Measurements from ENCODE around the gene RIMKLA.

The RIMKLA gene

DNA sequence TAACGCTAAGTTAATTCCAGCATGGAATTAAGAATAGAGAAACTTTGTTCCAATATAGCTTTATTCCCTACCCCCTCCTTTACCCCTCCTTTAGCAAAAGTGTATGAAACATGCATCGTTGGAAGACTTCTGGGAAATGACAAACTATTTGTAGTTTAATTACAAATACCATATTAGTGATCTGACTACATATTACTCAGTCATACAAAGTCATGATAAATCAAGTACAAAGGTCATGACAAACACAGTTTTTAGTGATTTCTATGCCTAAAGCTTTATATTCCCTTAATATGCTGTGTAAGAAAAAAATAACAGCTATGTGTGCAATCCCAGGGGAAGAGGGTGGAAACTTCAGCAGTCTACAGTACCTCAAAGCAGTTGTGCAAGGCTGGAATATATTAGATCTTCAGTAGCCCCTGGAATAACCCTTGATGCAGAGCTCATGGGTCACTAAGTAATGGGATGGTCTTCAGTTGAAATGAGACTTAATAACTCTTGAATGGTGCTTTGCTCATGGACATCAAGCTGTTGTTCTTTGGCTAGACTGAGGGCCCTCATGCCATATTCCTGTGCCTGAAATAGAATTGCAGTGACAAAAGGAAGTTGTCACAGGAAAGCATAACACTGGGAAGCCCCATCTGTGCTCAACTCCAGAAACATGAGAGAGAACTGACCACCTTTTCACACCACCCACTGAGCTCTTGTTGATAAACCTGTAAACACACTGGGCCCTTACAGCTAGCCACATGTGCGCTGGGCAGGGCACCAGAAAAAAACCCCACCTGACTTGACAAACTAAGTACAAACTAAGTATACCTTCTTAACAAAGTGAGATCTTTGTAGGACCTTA is 49.9 kb downstream of the RIMKLA start:
- DNase-seq = no peak

- DNase-seq = no peak
Observed at GRCh38 chr1:42431514-42431913, 50.9 kb downstream of the RIMKLA start.

GRCh38 chr1:42432714-42433113 is 52.1 kb downstream of the RIMKLA start:
- DNase-seq = no peak

DNA sequence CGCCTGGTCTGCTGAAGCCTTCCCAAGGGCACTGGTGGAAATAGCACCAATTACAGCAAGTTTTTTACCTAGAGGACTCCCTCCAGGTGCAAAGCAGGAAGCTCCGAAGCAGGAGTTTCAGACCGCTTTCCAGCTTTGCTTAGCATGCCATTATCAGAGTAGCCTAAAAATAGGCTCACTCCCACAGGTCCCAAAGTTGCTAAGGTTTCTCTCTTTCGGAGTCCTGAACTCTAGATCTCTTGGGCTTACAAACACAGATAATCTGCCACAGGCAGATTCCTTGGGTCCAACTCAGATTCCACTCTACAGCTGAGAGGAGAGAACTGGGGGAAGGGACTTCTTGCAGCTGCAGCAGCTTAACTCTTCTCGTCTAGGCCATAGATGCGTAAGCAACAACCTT is 52.8 kb downstream of the RIMKLA start:
- DNase-seq = no peak

DNA sequence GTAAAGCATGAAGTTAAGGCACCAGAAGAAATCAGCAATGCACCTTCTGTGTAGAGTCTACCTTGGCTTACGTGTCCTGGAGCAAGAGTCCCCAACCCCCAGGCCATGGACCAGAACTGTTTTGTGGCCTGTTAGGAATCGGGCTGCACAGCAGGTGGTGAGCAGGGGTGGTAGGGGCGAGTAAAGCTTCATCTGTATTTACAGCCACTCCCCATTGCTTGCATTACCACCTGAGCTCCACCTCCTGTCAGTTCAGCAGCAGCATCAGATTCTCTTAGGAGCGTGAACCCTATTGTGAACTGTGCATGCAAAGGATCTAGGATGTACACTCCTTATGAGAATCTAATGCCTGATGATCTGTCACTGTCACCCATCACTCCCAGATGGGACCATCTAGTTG is 53.7 kb downstream of the RIMKLA start:
- DNase-seq = no peak

DNA sequence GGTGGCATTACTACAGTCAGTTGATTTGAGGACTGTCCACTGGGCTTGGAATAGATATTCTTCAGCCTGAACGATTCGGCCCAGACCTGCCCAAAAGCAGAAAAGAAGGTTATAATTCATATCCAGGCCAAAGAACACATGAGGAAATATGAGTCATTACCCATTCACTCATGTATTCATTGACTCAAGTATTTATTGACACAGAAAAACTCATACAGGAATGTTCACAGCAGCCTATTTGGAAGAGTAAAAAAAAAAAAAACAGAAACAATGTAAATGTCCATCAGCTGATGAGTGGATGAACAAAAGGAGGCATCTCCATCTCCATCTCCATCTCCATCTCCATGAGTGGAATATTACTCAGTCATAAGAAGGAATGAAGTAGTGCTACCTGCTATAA is 59.3 kb downstream of the RIMKLA start:
- DNase-seq = no peak

DNA sequence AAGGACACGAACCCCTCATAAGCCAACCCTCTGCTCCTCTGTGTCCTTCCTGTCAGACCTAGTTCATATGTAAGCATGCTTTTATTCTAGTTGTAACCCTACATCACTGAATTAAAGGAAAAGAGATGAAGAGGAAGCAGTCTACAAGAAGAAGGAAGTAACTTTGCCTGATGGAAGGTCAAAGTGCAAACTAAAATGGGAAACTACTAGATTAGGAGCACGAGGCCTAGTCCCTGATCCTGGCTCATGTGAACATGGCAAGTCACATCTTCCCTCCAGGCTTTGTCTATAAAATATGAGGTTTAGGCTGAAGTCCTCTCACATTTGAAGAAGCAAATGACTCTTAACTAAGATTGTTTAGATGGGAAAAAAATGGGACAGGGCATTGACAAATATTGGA is 62.1 kb downstream of the RIMKLA start:
- DNase-seq = no peak

DNA sequence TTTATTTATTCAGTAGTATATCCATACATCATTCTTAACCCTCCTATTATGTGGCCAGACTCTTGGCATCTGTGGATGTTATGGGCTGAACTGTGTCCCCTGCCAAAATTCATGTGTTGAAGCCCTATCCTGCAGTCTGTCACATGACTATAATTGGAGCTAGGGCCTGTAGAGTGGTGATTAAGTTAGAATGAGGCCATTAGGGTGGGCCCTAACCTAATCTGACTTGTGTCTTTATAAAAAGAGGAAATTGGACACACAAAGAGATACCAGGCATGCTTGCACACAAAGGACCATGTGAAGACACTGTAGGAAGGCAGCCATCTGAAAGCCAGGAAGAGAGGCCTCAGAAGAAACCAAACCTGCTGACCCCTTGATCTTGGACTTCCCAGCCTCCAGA is 68.7 kb downstream of the RIMKLA start:
- no peak for DNase-seq

- no peak for DNase-seq
Observed at GRCh38 chr1:42450061-42450460, 69.5 kb downstream of the RIMKLA start.

- no peak for DNase-seq
Observed at GRCh38 chr1:42453386-42453785, 72.8 kb downstream of the RIMKLA start.

- no peak for DNase-seq
Observed at GRCh38 chr1:42454403-42454802, 73.8 kb downstream of the RIMKLA start.

DNA sequence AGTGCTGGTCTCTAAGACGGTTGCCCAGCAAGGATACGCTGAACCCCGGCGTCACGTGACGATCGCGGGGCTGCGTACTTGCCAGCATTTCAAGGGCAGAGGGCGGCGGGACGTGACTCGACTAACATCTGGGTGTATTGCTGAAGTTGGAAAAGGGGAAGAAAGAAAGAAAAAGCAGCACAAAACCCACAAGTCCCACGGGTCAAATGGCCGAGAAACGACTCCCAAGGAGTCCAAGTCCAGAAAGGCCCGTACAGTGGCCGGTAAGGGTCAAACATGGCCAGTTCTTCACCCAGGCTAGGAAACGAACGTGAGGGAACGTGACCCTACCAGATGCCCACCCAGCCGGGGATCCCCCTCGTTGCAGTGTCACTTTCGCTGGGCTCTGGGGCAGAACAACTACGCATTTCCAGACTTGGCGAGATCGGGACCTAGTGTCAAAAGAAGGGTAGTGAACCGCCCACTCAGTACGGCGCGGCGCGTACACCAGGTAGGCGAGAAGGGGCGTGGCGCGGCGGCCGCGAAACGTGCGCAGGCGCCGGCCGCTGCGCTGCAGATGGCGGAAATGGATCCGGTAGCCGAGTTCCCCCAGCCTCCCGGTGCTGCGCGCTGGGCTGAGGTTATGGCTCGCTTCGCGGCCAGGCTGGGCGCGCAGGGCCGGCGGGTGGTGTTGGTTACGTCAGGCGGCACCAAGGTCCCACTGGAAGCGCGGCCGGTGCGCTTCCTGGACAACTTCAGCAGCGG is 75.6 kb downstream of the RIMKLA start, which contains the start of the genes PPCS and ZMYND12:
PPCS (plus strand) TSS at position 534 of the 744 bp plus-strand sequence; CDS start at position 557, 23 bp downstream.
ZMYND12 (minus strand) TSS at position 13 of the 744 bp plus-strand sequence. CDS start 25 bp downstream, outside the sequence.
- DNase-seq = peak; percentile 83

GRCh38 chr1:42456754-42457089 is 76.1 kb downstream of the RIMKLA start:
- peak; percentile 47 for DNase-seq

GRCh38 chr1:42461196-42461595 is 80.6 kb downstream of the RIMKLA start:
- no peak for DNase-seq

GRCh38 chr1:42462828-42463763 is 82.5 kb downstream of the RIMKLA start, which contains the start of gene CCDC30:
Gene CCDC30 (plus strand): TSS chr1:42463286. CDS start chr1:42480552, 17,266 bp downstream.
- DNase-seq = peak; percentile 90

DNA sequence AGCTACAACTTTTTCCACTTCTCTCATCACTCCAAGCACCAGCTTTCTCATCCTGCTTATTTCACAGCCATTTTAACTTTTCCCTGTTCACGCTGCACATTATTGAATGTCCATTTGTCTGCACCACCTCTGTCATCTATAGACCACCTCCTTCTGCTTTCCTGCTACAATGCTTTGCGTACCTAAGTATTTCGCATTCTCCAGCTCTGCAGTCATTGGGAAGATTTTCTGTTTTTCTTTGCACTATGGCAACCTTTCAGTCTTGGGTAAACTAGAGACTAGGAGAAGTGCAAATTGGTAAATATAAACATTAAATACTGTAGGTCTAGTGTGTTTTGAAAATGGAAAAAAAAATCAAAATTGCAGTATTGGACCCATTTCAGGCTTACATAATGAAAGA is 83.3 kb downstream of the RIMKLA start:
- no peak for DNase-seq

DNA sequence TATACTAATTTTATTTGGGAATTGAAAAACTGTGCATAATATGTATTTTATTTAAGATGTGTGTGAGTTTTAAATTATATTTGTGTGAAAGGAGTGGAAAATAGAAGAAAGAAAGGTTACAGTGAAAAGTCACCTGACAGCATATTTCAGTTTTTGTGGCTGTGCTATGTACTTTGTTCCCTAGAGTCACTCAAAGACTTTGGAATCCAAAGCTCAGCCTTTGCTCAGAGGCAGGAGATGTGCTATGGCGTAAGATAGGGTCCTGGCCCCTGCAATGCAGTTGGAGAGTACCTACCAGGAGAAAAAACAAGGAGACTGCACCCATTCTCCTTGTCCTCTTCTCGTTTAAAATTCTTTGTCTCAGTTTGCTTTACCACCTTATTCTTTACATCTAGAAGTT is 85.4 kb downstream of the RIMKLA start:
- DNase-seq = no peak

DNA sequence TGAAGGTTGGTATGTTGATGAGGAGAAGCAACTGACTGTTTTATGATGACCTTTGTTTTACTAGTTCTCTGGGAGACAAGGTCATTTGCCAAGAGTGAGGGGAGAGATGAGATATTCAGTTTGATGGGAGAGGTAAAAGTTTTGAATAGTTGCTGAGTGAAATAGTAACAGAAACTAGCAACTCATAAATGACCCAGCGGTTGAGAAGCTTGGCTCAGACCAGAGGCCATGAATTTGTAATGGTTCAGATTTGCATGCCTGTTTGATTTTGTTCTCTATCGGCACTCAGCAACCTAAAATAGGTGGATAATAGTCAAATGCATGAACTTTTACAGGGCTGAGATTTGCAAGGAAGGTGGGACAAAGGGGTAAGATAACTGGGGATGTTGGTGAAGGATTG is 89.1 kb downstream of the RIMKLA start:
- no peak for DNase-seq
